Breast epithelium (tissue), 3 donors: Measurements from ENCODE around the gene FAM131A.

Experiments used
- POLR2A ChIP-seq: fragments of 450-650 bp; IDR thresholded peaks from one replicate; pipeline ENCODE4 v1.6.1; 2016; ENCODE audit warnings: antibody characterized with exemption, mild to moderate bottlenecking, moderate library complexity
- POLR2AphosphoS5 ChIP-seq, 3 donors: sonication (generic); formaldehyde crosslinking; IDR thresholded peaks; one replicate each; pipeline ENCODE4 v1.6.1; 2017; ENCODE audit warnings: antibody characterized with exemption in 3 of 3
- TF ChIP-seq, protein P1 (sequence below), 3 donors: fragments of 450-650 bp; IDR thresholded peaks; one replicate each; pipeline ENCODE4 v1.5.1; 2016 to 2017; ENCODE audit warnings: antibody characterized with exemption in 3 of 3, mild to moderate bottlenecking in 3 of 3, moderate library complexity in 3 of 3

DNA sequence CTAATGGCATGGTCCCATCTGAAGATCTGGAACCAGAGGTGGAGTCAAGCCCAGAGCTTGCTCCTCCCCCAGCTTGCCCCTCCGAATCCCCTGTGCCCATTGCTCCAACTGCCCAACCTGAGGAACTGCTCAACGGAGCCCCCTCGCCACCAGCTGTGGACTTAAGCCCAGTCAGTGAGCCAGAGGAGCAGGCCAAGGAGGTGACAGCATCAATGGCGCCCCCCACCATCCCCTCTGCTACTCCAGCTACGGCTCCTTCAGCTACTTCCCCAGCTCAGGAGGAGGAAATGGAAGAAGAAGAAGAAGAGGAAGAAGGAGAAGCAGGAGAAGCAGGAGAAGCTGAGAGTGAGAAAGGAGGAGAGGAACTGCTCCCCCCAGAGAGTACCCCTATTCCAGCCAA, 15.7 kb upstream of the FAM131A start:
- TF ChIP-seq, protein P1, sequence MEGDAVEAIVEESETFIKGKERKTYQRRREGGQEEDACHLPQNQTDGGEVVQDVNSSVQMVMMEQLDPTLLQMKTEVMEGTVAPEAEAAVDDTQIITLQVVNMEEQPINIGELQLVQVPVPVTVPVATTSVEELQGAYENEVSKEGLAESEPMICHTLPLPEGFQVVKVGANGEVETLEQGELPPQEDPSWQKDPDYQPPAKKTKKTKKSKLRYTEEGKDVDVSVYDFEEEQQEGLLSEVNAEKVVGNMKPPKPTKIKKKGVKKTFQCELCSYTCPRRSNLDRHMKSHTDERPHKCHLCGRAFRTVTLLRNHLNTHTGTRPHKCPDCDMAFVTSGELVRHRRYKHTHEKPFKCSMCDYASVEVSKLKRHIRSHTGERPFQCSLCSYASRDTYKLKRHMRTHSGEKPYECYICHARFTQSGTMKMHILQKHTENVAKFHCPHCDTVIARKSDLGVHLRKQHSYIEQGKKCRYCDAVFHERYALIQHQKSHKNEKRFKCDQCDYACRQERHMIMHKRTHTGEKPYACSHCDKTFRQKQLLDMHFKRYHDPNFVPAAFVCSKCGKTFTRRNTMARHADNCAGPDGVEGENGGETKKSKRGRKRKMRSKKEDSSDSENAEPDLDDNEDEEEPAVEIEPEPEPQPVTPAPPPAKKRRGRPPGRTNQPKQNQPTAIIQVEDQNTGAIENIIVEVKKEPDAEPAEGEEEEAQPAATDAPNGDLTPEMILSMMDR (IDR thresholded peaks at IDR 0.05) = no peak
- TF ChIP-seq POLR2A = no peak
- TF ChIP-seq POLR2AphosphoS5 (IDR thresholded peaks at IDR 0.05) = no peak
